Stimulated activated naive B cell treated with anti-CD40 and anti-IgM and Interleukin-4, amounts not matched to agents 10 μg/mL and 1 μg/mL and 100 μg/mL, for 72 hours (primary cell): ENCODE results near the gene PCSK5.

Source experiments
- ATAC-seq, 2 donors: fragments of 150-1000 bp; cut with Tn5 transposase; replicated peaks; 2 replicates each; pipeline ENCODE4 v1.10.0; 2021; ENCODE audit warnings: moderate library complexity in 1 of 2
- DNase-seq: peaks from one replicate; pipeline ENCODE4 v3.0.0; 2021
- H3K27ac Mint-ChIP-seq: one replicate; pipeline ENCODE4 v1.8.0; 2022; ENCODE audit warnings: mild to moderate bottlenecking, mixed read lengths
- H3K27me3 Mint-ChIP-seq, 2 donors: one replicate each; pipeline ENCODE4 v1.8.0; 2022; ENCODE audit warnings: mixed read lengths in 2 of 2
- H3K36me3 Mint-ChIP-seq, 2 donors: one replicate each; pipeline ENCODE4 v1.8.0; 2022; ENCODE audit warnings: mixed read lengths in 2 of 2, mild to moderate bottlenecking in 1 of 2
- H3K4me1 Mint-ChIP-seq, 2 donors: one replicate each; pipeline ENCODE4 v1.8.0; 2022; ENCODE audit warnings: mixed read lengths in 2 of 2, mild to moderate bottlenecking in 1 of 2
- H3K4me3 Mint-ChIP-seq, 2 donors: one replicate each; pipeline ENCODE4 v1.8.0; 2022; ENCODE audit warnings: mild to moderate bottlenecking in 2 of 2, mixed read lengths in 2 of 2, moderate library complexity in 1 of 2
- H3K9me3 Mint-ChIP-seq, 2 donors: one replicate each; pipeline ENCODE4 v1.8.0; 2022; ENCODE audit warnings: mixed read lengths in 2 of 2, mild to moderate bottlenecking in 1 of 2

PCSK5 gene

DNA sequence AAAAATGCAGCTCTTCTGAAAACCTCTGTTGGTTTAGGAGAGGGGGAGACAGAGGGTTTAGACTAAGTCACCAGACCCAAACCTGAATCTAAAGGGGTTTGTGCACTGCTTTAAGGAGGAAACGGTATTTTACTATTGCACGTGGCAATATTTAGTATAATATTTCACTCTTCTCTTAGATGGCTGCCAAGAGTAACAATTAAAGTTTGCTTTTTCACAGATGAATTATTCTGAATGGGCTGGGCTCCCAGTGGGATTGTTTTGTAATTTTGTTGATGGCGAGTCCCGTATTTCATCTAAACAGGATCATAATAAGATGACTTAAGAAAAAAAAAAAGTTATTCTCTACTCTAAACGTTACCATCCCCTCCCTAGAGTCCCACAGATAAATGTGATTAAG is 245.4 kb downstream of the PCSK5 start:
- Mint-ChIP-seq H3K4me3 (no peak overlapping the region), H3K27ac (no peak overlapping the region), H3K4me1 (peaks cover 0 to 2% of the 10 kb centered on the region in 2 donors), H3K9me3 (no peaks in the 10 kb centered on the region), H3K27me3 (no peaks in the 10 kb centered on the region), H3K36me3 (no peaks in the 10 kb centered on the region)
- no peak for DNase-seq
- ATAC-seq = no peak

DNA sequence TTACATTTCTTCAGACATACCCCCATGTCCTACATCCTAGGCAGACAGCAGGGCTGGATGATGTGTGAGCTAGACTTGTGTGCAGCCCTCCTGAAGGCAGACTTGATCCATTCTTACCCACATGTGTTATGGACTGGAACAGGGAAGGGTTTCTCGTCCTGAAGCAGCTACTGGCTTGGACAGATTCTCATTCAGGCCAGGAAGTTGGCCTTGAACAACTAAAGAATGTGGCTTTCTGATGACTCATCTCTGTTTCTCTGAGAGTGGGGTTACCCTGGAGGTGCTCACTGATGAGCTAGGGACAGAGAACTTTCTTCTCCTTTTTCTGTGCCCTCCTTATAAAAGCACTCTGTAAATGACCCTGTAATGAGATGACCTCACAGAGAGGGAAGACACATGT is 246.5 kb downstream of the PCSK5 start:
- DNase-seq (no peak), ATAC-seq (peak in 1 of 2 donors; percentile 43)
- H3K27me3 Mint-ChIP-seq = no peaks in the 10 kb centered on the region
- H3K27ac Mint-ChIP-seq = no peak overlapping the region
- no peaks in the 10 kb centered on the region for H3K36me3 Mint-ChIP-seq
- H3K4me3 Mint-ChIP-seq = no peak overlapping the region
- peaks cover 0 to 2% of the 10 kb centered on the region in 2 donors for H3K4me1 Mint-ChIP-seq
- H3K9me3 Mint-ChIP-seq = no peaks in the 10 kb centered on the region

DNA sequence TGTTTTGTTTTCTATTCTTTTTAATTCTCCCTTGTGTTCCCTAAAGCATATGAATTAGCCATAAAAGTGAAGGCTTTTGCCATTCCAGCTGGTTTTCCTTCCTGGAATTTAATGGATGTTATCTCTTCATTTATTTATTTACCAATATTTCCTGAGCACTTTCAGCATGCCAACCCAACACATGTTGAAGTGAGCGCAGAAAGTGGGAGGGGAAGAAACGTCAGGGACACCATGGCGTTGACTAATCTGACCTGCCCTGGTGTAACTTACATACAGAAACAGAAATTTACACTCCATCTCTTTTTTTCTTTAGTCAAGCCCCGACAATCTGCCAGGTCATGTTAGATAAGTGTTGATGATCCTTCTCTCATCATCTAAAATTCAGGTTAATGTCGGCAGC is 247.5 kb downstream of the PCSK5 start:
- ATAC-seq (no peak), DNase-seq (no peak)
- H3K27me3 Mint-ChIP-seq = no peaks in the 10 kb centered on the region
- no peaks in the 10 kb centered on the region for H3K36me3 Mint-ChIP-seq
- H3K27ac Mint-ChIP-seq = no peak overlapping the region
- no peaks in the 10 kb centered on the region for H3K9me3 Mint-ChIP-seq
- peaks cover 0 to 2% of the 10 kb centered on the region in 2 donors for H3K4me1 Mint-ChIP-seq
- no peak overlapping the region for H3K4me3 Mint-ChIP-seq

DNA sequence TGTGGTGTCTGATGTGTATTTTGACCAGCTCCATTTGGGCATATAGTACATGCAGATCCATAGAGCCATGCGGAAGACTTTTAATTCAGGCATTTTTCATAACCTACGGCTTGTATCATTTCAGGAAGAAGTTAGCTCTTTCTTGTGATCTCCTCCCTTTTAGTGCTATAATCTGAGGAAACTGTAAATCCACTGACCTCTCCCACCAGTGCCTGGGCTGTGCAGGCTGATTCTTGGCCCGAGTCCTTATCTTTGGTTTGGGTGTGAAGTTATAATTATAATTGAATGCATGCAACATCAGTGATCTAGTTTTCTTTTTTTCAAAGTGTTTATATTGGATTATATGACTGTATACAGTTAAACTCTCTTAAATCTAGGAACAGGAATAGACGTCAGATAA is 247.9 kb downstream of the PCSK5 start:
- H3K27me3 Mint-ChIP-seq = no peaks in the 10 kb centered on the region
- no peaks in the 10 kb centered on the region for H3K9me3 Mint-ChIP-seq
- H3K27ac Mint-ChIP-seq = no peak overlapping the region
- no peaks in the 10 kb centered on the region for H3K36me3 Mint-ChIP-seq
- DNase-seq = no peak
- peaks cover 0 to 2% of the 10 kb centered on the region in 2 donors for H3K4me1 Mint-ChIP-seq
- ATAC-seq = no peak
- H3K4me3 Mint-ChIP-seq = no peak overlapping the region

DNA sequence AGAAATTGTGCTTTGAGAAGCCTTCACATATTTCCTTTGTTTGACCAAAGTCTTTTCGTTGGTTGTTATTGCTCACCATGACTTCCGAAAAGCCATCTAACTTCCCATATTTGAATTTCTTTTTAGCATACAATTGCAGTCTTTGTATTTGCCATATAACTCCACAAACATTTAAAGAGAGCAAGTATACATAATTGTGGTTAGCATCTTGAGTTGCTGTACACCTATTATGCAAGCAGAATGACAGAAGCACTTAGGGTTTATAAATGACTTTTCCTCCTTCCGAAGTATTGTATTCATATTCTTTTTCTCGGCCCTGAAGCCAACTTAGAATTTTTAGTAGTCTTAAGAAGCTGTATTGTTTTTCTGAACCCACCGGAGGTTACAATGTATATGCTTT is 253.4 kb downstream of the PCSK5 start:
- Mint-ChIP-seq H3K27me3 (peaks cover 0 to 12% of the 10 kb centered on the region in 2 donors), H3K27ac (no peak overlapping the region), H3K4me1 (no peaks in the 10 kb centered on the region), H3K4me3 (no peak overlapping the region), H3K9me3 (no peaks in the 10 kb centered on the region), H3K36me3 (no peaks in the 10 kb centered on the region)
- DNase-seq (no peak), ATAC-seq (no peak)

DNA sequence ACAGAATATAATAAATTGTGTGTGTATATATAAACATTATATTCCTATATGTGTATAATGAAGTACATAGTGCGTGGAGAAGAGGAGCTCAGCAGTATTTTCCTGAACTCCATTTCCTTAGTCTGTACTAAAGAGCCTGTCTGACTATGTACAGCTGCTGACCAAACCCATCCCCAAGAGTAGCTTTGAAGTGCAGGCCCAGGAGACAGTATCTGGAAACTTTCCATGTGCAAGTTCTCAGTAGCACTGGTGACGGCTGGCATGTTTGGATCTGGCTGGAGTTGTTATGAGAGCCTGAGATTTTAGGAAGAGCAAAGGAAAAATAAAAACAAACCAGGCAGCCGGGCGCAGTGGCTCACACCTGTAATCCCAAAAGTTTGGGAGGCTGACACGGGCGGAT is 259.5 kb downstream of the PCSK5 start:
- Mint-ChIP-seq H3K27ac (no peak overlapping the region), H3K4me1 (peaks cover 0 to 4% of the 10 kb centered on the region in 2 donors), H3K27me3 (peaks cover 0 to 15% of the 10 kb centered on the region in 2 donors), H3K36me3 (no peaks in the 10 kb centered on the region), H3K9me3 (no peaks in the 10 kb centered on the region), H3K4me3 (no peak overlapping the region)
- ATAC-seq = no peak
- DNase-seq = no peak

DNA sequence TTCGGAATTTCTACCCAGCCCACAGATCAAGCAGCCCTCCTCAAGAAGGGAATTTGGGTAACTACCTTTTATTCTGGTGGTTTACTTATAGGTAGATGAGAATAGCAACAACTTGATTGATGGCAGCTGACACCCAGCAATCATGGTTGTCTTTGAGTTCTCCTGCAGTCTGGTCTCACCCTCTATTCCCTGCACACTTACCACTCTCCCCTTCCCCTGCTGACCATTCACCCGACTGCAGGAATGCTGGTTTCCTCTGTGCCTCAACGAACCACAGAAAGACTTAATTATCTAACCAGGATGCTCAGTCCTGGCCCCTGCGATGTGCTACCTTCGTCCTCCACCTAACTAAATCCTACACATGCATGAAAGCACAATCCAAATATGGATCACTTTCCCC is 260.8 kb downstream of the PCSK5 start:
- Mint-ChIP-seq H3K36me3 (no peaks in the 10 kb centered on the region), H3K4me3 (no peak overlapping the region), H3K27ac (no peak overlapping the region), H3K27me3 (peaks cover 0 to 15% of the 10 kb centered on the region in 2 donors), H3K4me1 (peaks cover 0 to 4% of the 10 kb centered on the region in 2 donors), H3K9me3 (no peaks in the 10 kb centered on the region)
- no peak for DNase-seq
- ATAC-seq = no peak

DNA sequence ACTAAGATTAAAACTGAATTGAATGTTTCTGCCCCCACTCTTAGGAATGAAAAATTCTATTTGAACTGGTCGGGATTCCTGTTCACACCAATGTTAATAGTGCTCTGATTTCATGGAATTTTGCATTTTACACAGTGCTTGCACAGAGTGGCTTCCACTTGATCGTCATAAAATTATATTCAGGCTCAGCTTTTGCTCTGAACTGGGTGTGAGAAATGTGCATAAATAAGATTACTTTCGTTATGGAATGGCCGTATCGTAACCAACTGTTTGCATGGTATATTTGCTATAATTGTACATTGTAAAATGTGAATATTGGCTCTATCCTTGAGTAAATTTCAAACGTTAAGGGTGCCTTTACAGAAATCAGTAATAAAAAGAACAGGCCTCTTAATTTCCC is 262.9 kb downstream of the PCSK5 start:
- Mint-ChIP-seq H3K36me3 (no peaks in the 10 kb centered on the region), H3K27ac (no peak overlapping the region), H3K4me1 (peaks cover 0 to 4% of the 10 kb centered on the region in 2 donors), H3K4me3 (no peak overlapping the region), H3K9me3 (no peaks in the 10 kb centered on the region), H3K27me3 (peaks cover 0 to 8% of the 10 kb centered on the region in 2 donors)
- ATAC-seq (no peak), DNase-seq (no peak)

DNA sequence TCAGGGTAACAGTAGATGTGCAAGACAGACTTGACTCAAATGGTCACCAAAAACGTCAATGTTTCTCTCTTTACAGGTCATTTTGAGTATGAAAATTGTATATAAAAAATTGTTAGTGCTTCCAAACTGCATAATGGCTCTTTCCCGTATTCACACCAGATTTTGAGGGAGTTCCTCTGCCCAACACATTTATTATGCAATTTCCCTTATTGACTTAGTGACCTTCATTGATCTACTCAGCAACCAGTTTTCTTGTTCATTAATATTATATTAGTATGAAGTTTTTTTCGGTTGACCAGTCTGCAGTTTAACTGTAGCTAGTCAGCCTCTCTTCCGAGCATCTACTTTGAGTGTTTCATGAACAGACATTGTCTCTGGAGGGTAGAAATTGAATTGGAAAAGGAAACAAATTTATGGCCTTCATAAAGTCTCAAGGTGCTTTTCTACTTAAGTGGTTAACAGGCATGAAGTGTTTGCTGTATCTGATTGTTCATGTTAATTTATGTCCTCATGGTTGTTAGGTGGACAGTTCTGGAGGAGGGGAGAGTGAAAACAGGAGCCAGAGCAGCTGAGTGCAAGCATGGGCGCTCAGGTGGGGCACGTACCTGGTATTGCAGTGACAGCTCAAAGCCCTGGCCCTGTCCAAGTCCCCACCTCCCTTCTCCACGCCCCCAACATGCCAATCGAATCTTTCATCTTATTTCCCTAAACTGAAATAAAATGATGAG is 263.6 kb downstream of the PCSK5 start:
- Mint-ChIP-seq H3K9me3 (no peaks in the 10 kb centered on the region), H3K4me3 (no peak overlapping the region), H3K4me1 (peaks cover 0 to 4% of the 10 kb centered on the region in 2 donors), H3K27me3 (peaks cover 0 to 3% of the 10 kb centered on the region in 2 donors), H3K36me3 (no peaks in the 10 kb centered on the region), H3K27ac (no peak overlapping the region)
- ATAC-seq (no peak), DNase-seq (no peak)

DNA sequence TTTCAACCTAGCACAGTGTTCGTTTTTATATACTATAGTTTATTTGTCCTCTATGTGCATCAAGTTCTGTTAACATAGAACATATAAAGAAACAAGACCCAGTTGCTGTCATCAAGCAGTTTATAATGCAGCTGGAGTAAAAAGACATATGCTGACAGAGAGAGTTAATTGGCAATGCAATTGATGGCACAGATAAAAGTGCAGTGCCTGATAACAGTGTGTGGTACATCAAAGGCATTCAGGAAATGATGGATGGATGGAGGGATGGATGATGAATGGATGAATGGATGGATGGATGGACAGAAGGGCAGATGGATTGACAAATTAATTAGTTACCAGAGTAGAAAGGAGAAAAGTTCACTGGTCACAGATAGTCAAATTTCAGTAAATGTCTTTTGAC is 264.9 kb downstream of the PCSK5 start:
- no peaks in the 10 kb centered on the region for H3K27me3 Mint-ChIP-seq
- no peaks in the 10 kb centered on the region for H3K36me3 Mint-ChIP-seq
- H3K4me3 Mint-ChIP-seq = no peak overlapping the region
- no peak for ATAC-seq
- no peak for DNase-seq
- peaks cover 0 to 1% of the 10 kb centered on the region in 2 donors for H3K4me1 Mint-ChIP-seq
- no peaks in the 10 kb centered on the region for H3K9me3 Mint-ChIP-seq
- no peak overlapping the region for H3K27ac Mint-ChIP-seq

DNA sequence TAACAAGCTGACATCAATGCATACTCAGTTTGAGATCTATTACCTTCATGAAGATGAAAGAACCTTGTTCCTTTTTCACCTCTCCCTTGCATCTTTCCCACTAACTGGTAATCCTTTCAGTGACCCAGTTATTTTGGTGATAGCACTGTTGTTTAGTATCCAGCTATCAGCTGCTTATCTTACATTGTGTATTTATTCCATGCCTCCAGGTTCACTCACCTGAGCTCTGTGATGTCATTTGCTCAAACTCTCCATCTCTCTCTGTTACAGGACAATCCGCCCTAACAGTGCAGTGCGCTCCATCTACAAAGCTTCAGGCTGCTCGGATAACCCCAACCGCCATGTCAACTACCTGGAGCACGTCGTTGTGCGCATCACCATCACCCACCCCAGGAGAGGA is 268.2 kb downstream of the PCSK5 start:
- H3K9me3 Mint-ChIP-seq = no peaks in the 10 kb centered on the region
- DNase-seq (no peak), ATAC-seq (no peak)
- no peak overlapping the region for H3K27ac Mint-ChIP-seq
- no peaks in the 10 kb centered on the region for H3K36me3 Mint-ChIP-seq
- no peak overlapping the region for H3K4me3 Mint-ChIP-seq
- no peaks in the 10 kb centered on the region for H3K27me3 Mint-ChIP-seq
- H3K4me1 Mint-ChIP-seq = no peaks in the 10 kb centered on the region

DNA sequence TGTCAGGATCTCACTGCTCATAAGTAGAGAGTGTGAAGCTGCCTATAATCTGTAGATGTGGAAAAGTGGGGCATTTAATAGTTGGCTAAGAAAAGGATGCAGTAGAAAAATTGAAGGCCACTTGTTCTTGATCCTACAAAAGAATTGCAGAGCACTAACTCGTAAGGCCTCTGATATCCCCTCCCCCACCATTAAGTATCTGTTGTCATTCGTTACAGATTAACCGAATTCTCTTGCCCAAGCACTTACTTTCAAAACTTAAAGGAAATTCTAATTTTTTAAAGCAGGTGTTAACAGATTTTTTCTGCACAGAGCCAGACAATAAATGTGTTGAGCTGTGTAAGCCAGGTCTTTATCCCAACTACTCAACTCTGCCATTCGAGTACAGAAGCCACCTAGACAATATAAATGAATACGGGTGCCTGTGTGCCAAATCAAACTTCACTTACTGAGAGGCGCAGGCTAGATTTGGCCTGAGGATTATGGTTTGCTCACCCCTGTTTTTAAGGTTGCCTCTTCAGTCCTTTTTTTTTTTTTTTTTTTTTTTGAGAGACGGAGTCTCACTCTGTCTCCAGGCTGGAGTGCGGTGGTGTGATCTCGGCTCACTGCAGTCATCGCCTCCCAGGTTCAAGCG is 268.9 kb downstream of the PCSK5 start:
- DNase-seq = no peak
- Mint-ChIP-seq H3K4me3 (no peak overlapping the region), H3K9me3 (no peaks in the 10 kb centered on the region), H3K27ac (no peak overlapping the region), H3K27me3 (no peaks in the 10 kb centered on the region), H3K36me3 (no peaks in the 10 kb centered on the region), H3K4me1 (no peaks in the 10 kb centered on the region)
- ATAC-seq = no peak

DNA sequence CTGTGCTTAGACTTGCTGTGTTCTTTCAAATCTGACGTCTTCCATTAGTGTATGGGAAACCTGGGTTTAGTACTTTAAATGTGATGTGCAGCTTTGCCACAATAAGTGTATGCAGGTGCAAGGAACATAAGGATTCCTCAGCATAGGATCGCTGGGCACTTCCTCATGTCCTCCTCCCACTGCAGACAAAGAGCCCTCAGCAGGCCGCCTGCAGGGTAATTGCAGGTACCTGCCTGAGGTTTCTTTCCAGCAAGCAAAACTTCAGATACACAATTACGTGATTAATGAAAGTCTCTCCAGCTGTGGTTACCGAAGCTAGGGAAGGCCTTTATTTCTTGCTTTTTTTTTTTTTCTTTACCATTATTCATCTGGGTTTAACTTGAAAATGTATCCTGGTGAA is 270.6 kb downstream of the PCSK5 start:
- H3K36me3 Mint-ChIP-seq = no peaks in the 10 kb centered on the region
- no peaks in the 10 kb centered on the region for H3K4me1 Mint-ChIP-seq
- no peak overlapping the region for H3K4me3 Mint-ChIP-seq
- H3K27ac Mint-ChIP-seq = no peak overlapping the region
- DNase-seq = no peak
- H3K9me3 Mint-ChIP-seq = no peaks in the 10 kb centered on the region
- H3K27me3 Mint-ChIP-seq = no peaks in the 10 kb centered on the region
- ATAC-seq = no peak

DNA sequence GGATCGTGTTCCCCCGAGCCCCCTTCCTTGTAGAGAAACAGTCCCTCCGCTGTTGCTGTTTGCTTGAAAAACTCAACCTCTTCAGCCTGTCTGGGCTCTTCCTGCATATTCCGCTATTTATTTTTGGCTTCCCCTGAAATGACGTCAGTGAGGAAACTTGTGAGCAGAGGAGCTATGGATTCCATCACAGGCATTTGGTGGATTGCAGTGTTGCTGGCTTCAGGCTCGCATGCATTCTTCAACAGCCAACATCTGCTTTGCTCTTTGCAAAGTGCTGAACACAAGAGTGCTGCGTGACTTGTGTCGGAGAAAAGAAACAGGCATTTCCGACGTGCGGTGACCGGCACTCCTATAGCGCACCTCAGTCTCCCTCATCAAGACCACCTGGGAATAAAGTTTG is 271.1 kb downstream of the PCSK5 start:
- Mint-ChIP-seq H3K36me3 (no peaks in the 10 kb centered on the region), H3K27me3 (no peaks in the 10 kb centered on the region), H3K4me3 (no peak overlapping the region), H3K27ac (no peak overlapping the region), H3K9me3 (no peaks in the 10 kb centered on the region), H3K4me1 (no peaks in the 10 kb centered on the region)
- DNase-seq (no peak), ATAC-seq (no peak)

DNA sequence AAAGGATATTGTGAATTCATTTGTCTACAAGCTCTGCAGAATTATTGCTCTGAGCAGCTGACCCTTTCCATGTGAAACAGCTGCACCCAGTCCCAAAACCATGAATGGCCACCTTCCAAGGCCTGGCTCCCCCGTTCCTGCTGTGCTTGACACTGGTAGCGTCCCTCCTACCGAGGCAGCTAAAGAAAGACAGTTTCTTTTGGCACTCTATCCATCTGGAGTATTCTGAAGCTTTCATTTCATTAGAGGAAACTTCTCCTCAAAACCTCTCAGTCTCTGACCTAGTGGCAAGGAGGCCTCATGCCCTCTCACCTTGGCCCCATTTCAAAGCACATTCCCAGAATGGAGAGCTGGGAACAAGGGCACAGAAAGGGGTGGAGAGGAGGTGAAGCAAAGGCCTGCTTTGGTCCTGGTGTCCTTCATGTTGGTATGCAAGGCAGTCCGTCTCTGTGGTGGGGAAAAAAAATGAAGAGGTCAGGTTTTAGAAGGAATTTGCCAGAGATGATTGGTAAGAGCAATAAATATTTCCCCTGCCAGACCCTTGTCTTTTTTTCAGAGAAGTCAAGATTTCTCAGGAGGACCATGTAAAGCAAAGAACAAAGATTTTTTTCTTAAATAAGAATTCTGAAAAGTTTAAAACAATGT is 271.7 kb downstream of the PCSK5 start:
- ATAC-seq (no peak), DNase-seq (no peak)
- no peaks in the 10 kb centered on the region for H3K27me3 Mint-ChIP-seq
- H3K27ac Mint-ChIP-seq = no peak overlapping the region
- no peak overlapping the region for H3K4me3 Mint-ChIP-seq
- no peaks in the 10 kb centered on the region for H3K9me3 Mint-ChIP-seq
- H3K36me3 Mint-ChIP-seq = no peaks in the 10 kb centered on the region
- no peaks in the 10 kb centered on the region for H3K4me1 Mint-ChIP-seq
